Measurements from ENCODE around the gene DNAH2.
A peak's percentile ranks its signal among the peaks of the same experiment; 100 is the strongest.

DNA sequence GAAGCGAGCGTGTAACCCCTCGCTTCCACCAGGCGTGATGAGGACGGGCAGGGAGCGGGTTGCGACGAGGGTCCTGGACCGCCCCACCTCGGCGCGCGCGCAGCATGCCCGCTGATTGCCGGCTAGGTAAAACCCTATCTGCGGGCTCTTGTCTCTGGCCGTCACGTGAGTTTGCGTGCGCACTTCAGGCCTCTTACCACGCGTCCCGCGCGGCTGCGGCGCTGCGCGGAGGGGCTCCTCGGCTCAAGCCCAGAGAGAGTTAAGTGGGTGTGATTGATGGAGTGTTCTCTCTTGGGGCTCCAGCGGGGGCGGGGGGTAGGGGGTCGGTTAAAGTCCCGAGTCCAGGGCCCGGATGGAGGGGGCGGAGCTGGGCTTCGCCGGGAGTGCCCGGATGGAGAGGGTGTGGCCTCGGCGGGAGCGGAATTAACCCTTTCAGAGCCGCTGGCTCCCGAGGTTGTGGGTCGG is 124.4 kb downstream of the DNAH2 start:
- TF ChIP-seq, protein P1, sequence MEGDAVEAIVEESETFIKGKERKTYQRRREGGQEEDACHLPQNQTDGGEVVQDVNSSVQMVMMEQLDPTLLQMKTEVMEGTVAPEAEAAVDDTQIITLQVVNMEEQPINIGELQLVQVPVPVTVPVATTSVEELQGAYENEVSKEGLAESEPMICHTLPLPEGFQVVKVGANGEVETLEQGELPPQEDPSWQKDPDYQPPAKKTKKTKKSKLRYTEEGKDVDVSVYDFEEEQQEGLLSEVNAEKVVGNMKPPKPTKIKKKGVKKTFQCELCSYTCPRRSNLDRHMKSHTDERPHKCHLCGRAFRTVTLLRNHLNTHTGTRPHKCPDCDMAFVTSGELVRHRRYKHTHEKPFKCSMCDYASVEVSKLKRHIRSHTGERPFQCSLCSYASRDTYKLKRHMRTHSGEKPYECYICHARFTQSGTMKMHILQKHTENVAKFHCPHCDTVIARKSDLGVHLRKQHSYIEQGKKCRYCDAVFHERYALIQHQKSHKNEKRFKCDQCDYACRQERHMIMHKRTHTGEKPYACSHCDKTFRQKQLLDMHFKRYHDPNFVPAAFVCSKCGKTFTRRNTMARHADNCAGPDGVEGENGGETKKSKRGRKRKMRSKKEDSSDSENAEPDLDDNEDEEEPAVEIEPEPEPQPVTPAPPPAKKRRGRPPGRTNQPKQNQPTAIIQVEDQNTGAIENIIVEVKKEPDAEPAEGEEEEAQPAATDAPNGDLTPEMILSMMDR (IDR thresholded peaks at IDR 0.05) = peak in 1 of 4 experiments; percentile 57
- peak in 1 of 2 donors; percentile 37 for TF ChIP-seq POLR2A (IDR thresholded peaks at IDR 0.05)
